GM12874 (cell line): ENCODE data around the gene SLMAP.

Experiments used
- TF ChIP-seq, protein P1 (sequence below): IDR thresholded peaks from 2 replicates; pipeline ENCODE4 v1.5.1; 2011; ENCODE audit warnings: low read depth, mild to moderate bottlenecking, control low read depth, low read length, moderate library complexity; ENCODE audit not compliant: insufficient read depth

The SLMAP gene

DNA sequence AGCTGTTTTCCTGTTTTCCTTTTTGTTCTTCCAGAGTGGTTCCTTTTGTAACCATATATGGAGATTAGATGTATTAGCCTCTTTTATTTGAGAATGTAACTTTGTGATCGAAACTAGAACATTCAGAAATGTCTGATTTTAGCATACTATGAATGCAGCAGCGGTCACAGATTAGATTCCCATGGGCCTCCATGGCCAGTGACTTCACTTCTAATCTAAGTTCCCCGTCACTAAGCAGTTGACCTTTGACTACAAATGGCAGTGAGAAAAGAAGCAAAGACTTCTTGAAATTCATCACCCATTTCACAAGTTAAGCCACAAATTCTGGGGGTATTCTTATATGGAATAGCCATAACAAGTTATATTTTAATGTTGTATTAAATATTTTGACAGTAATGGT is 137.6 kb downstream of the SLMAP start:
- TF ChIP-seq, protein P1, sequence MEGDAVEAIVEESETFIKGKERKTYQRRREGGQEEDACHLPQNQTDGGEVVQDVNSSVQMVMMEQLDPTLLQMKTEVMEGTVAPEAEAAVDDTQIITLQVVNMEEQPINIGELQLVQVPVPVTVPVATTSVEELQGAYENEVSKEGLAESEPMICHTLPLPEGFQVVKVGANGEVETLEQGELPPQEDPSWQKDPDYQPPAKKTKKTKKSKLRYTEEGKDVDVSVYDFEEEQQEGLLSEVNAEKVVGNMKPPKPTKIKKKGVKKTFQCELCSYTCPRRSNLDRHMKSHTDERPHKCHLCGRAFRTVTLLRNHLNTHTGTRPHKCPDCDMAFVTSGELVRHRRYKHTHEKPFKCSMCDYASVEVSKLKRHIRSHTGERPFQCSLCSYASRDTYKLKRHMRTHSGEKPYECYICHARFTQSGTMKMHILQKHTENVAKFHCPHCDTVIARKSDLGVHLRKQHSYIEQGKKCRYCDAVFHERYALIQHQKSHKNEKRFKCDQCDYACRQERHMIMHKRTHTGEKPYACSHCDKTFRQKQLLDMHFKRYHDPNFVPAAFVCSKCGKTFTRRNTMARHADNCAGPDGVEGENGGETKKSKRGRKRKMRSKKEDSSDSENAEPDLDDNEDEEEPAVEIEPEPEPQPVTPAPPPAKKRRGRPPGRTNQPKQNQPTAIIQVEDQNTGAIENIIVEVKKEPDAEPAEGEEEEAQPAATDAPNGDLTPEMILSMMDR, result no peak

DNA sequence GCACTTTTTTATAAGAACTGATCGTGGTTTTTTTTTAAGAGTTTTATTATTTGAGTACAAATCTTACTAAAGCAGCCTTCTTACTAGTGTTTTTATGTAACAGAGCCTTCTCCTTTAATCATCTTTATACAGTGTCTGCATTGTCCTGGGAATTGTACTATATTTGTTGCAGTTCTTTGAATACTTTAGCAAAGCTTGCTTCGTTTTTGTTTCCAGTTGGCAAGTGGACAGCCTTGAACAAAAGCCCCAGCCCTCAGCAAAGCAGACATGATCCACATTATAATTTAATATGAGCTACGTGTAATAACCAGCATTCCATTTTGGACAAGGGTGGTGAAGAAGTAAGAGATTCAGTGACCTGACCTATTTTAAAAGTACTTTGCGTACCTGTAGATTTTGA is 139.9 kb downstream of the SLMAP start:
- TF ChIP-seq, protein P1, result no peak

DNA sequence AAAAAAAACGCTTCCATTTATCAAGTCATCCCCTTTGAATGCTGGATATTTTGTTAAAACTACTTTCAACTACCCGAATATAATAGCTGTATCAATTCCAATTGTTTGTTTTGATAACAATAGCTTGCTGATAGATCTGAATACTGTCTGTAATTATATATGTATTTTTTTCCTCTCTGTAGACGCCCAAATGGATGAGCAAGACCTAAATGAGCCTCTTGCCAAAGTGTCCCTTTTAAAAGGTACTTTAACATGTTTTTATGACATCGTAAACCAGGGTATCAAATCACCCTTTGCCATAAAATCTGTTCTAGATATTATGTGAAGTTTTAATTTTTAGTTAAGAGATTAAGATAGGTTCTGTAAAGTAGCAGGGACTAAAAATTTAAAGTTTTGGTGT is 140.6 kb downstream of the SLMAP start:
- TF ChIP-seq, protein P1, result no peak

DNA sequence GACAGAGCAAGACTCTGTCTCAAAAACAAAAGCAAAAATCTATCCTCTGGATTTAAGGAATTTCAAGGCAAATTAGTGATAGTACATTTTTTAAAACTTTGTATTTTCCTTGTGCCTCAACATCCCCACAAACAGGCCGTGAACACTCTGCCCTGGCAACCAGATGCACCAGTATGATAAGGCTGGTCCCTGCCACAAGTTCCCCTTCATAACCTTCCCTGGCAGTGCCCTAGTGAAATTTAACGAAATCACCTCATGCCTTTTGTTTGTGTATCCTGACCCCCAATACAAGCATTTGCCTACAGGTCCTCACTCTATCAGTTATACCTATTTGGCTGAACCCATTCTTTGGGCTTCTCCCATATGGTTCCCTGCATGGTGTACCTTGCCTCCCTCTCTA is 144.7 kb downstream of the SLMAP start:
- TF ChIP-seq, protein P1, result no peak

DNA sequence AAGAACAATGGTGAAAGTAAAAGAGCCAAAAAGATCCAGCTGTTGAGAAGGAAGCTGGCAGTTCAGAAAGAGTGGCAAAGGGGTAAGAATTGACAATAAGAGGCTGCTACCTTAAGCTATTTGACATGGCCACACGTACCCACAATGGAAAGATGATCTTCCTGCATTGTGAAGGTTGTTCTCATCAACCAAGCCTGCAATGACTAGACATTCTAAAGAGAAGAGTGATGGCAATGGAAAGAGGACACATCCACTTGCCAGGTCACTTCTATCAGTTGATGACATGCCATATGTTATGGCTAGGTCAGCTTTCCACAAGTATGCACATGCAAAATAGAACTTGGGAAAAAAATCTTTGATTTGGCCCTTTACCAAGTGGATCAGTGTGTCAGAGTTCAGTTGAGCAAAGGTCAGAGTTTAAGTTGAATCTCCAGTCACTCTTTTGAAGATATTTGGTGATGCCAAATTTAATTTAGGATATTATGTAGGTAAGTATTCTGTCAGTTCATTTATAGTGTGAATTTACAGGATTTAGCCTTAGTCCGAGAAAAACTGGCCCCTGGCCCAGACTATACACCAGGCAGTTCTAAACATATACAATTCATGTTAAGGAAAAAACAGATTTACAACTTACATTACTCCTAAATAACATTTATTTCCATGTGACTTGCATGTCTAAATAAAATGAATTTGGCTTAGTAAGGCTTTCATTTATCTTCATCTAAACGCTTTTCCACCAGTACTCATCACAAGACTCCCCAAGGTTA is 147.2 kb downstream of the SLMAP start:
- TF ChIP-seq, protein P1, result no peak

DNA sequence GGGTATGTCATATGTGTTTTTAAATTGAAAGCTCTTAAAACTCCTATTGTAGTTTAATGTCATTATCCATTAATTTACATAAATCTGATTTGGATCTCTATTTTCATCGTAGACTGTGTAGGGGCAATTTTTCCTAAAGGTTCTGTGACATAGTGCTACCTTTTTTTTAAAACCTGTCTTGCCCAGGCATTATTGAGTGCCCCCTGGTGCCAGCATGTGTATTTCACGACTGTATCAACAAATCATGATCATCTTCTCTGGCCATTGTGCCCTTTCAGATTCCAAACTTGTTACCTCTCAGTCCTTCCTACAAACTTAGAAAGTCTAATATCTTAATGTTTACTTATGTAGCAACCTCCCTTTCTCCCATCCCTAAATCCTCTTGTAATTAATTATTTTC is 154.9 kb downstream of the SLMAP start:
- TF ChIP-seq, protein P1, result peak; percentile 39

DNA sequence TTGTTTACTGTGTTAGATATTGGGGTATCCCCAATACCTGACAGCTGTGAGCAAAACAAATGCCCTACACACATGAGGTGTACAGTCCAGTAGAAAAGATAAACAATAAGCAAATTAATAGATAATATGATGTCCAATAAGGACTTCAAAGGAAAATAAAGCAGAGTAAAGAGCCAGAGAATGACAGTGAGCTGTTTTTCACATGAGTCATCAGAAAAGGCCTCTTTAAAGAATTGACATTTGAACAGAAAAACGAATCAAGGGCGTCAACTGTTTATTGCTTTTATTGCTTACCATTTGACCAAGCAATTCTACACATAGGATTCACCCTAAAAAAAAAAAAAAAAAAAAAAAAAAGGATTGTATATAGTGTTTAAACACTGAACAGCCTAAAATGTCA is 155.5 kb downstream of the SLMAP start:
- TF ChIP-seq, protein P1, result no peak
